Nephron progenitor cell (in vitro differentiated cells): ENCODE data around the gene GARIN5A.
A peak's percentile ranks its signal among the peaks of the same experiment; 100 is the strongest.

Source experiments
- DNase-seq: peaks from one replicate; pipeline ENCODE4 v3.0.0; 2021
- H3K27ac Mint-ChIP-seq: 2 replicates; pipeline ENCODE4 v1.8.0; 2021; ENCODE audit warnings: mild to moderate bottlenecking, moderate library complexity, mixed read lengths
- H3K27me3 Mint-ChIP-seq: 2 replicates; pipeline ENCODE4 v1.8.0; 2021; ENCODE audit warnings: mild to moderate bottlenecking, low read depth, mixed read lengths; ENCODE audit not compliant: poor library complexity
- H3K36me3 Mint-ChIP-seq: 2 replicates; pipeline ENCODE4 v1.8.0; 2021; ENCODE audit warnings: low read depth, mixed read lengths
- H3K4me1 Mint-ChIP-seq: 2 replicates; pipeline ENCODE4 v1.8.0; 2021; ENCODE audit warnings: mixed read lengths
- H3K4me3 Mint-ChIP-seq: 2 replicates; pipeline ENCODE4 v1.8.0; 2021; ENCODE audit warnings: mild to moderate bottlenecking, moderate library complexity, mixed read lengths
- H3K9me3 Mint-ChIP-seq: 2 replicates; pipeline ENCODE4 v1.8.0; 2021; ENCODE audit warnings: mild to moderate bottlenecking, moderate library complexity, mixed read lengths
- CTCF ChIP-seq: fragments of 200-600 bp; sonication (generic); IDR thresholded peaks from 2 replicates; pipeline ENCODE4 v1.5.0; 2021; ENCODE audit warnings: antibody characterized with exemption

The GARIN5A gene

GRCh38 chr19:50501568-50502475 is 25.2 kb upstream of the GARIN5A start:
- peak overlapping the region; percentile 54 for H3K4me3 Mint-ChIP-seq

GRCh38 chr19:50501186-50501567 is 24.5 kb upstream of the GARIN5A start:
- Mint-ChIP-seq H3K36me3 (no peaks in the 10 kb centered on the region), H3K27me3 (peaks cover 8% of the 10 kb centered on the region), H3K27ac (no peak overlapping the region), H3K4me1 (peaks cover 14% of the 10 kb centered on the region), H3K9me3 (no peaks in the 10 kb centered on the region), H3K4me3 (no peak overlapping the region)
- no peak for DNase-seq
- no peak for TF ChIP-seq CTCF

More at GRCh38 chr19:50501568-50502475, 25.2 kb upstream of the GARIN5A start:
- Mint-ChIP-seq H3K27me3 (peaks cover 8% of the 10 kb centered on the region), H3K36me3 (no peaks in the 10 kb centered on the region), H3K4me1 (peaks cover 14% of the 10 kb centered on the region), H3K9me3 (no peaks in the 10 kb centered on the region), H3K27ac (no peak overlapping the region)
- TF ChIP-seq CTCF: no peak
- DNase-seq: no peak

- no peaks in the 10 kb centered on the region for H3K9me3 Mint-ChIP-seq
Observed at GRCh38 chr19:50500753-50501151, 24.1 kb upstream of the GARIN5A start.

GRCh38 chr19:50500060-50500752 is 23.6 kb upstream of the GARIN5A start:
- H3K4me3 Mint-ChIP-seq: no peak overlapping the region
- peaks cover 8% of the 10 kb centered on the region for H3K27me3 Mint-ChIP-seq
- H3K4me1 Mint-ChIP-seq: peaks cover 14% of the 10 kb centered on the region
- no peaks in the 10 kb centered on the region for H3K9me3 Mint-ChIP-seq
- no peak overlapping the region for H3K27ac Mint-ChIP-seq
- peaks cover 3% of the 10 kb centered on the region for H3K36me3 Mint-ChIP-seq
- TF ChIP-seq CTCF: no peak
- peak; percentile 47 for DNase-seq

More at GRCh38 chr19:50500753-50501151, 24.1 kb upstream of the GARIN5A start:
- peaks cover 8% of the 10 kb centered on the region for H3K27me3 Mint-ChIP-seq
- no peaks in the 10 kb centered on the region for H3K36me3 Mint-ChIP-seq
- peaks cover 14% of the 10 kb centered on the region for H3K4me1 Mint-ChIP-seq
- no peak overlapping the region for H3K4me3 Mint-ChIP-seq
- TF ChIP-seq CTCF: no peak
- H3K27ac Mint-ChIP-seq: no peak overlapping the region
- no peak for DNase-seq

- peaks cover 14% of the 10 kb centered on the region for H3K4me1 Mint-ChIP-seq
- no peak for DNase-seq
- no peaks in the 10 kb centered on the region for H3K9me3 Mint-ChIP-seq
- no peak overlapping the region for H3K27ac Mint-ChIP-seq
- H3K4me3 Mint-ChIP-seq: no peak overlapping the region
- TF ChIP-seq CTCF: no peak
- H3K36me3 Mint-ChIP-seq: peaks cover 4% of the 10 kb centered on the region
- H3K27me3 Mint-ChIP-seq: peaks cover 8% of the 10 kb centered on the region
Observed at GRCh38 chr19:50498219-50499056, 21.8 kb upstream of the GARIN5A start.
